GM23338 (cell line): Measurements from ENCODE around the gene NF1.

Experiments
- EZH2 ChIP-seq: fragments of 200-600 bp; sonication (generic); IDR thresholded peaks from one replicate; pipeline ENCODE4 v1.8.0; 2017; ENCODE audit warnings: antibody characterized with exemption, mild to moderate bottlenecking, low read depth; ENCODE audit not compliant: unreplicated experiment
- JUNB ChIP-seq: IDR thresholded peaks from one replicate; pipeline ENCODE4 v1.6.1; 2016; ENCODE audit warnings: antibody characterized with exemption; ENCODE audit not compliant: unreplicated experiment
- REST ChIP-seq: IDR thresholded peaks from one replicate; pipeline ENCODE4 v1.6.1; 2018; ENCODE audit warnings: antibody characterized with exemption; ENCODE audit not compliant: unreplicated experiment
- TF ChIP-seq, protein P1 (sequence below), 2 experiments: fragments of 200-600 bp in 1 of 2; sonication (generic) in 1 of 2; conservative IDR thresholded peaks; 2 replicates each; pipeline versions ENCODE4 v1.5.1 to v1.6.1; 2016 to 2017; ENCODE audit warnings: antibody characterized with exemption in 2 of 2, low read depth in 2 of 2, mild to moderate bottlenecking in 2 of 2, moderate library complexity in 1 of 2

DNA sequence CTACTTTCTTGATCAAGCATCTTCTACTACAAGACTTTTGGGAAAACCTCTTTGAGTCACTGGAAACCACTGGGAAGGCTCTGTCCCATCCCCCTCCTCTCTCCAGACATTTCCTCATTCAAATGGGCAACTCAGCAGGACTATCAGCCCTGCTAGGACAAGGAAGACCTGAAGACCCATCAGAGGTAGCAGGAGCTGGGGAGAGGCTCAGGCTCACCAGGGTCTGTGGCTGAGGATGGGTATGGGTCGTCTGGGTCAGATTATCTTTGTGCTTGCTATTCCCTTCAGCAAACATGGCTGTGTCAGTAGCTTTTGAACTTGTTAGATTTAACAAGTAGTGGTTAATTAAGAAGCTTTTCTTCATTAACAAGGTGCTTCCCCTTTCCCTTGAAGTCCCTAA lies 15.0 kb upstream of the NF1 start:
- TF ChIP-seq, protein P1, sequence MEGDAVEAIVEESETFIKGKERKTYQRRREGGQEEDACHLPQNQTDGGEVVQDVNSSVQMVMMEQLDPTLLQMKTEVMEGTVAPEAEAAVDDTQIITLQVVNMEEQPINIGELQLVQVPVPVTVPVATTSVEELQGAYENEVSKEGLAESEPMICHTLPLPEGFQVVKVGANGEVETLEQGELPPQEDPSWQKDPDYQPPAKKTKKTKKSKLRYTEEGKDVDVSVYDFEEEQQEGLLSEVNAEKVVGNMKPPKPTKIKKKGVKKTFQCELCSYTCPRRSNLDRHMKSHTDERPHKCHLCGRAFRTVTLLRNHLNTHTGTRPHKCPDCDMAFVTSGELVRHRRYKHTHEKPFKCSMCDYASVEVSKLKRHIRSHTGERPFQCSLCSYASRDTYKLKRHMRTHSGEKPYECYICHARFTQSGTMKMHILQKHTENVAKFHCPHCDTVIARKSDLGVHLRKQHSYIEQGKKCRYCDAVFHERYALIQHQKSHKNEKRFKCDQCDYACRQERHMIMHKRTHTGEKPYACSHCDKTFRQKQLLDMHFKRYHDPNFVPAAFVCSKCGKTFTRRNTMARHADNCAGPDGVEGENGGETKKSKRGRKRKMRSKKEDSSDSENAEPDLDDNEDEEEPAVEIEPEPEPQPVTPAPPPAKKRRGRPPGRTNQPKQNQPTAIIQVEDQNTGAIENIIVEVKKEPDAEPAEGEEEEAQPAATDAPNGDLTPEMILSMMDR (conservative IDR thresholded peaks at IDR 0.05; ENCODE audit: low read depth in 2 of 2) = no peak
- TF ChIP-seq REST (no peak), JUNB (no peak), EZH2 (no peak)
